RWPE1 (cell line): Measurements from ENCODE around the gene PMPCA.

Experiments used
- CTCF ChIA-PET: fragments of 350-600 bp; sonication (Branson Sonifier 250); formaldehyde crosslinking; extraction: SDS; loops from one replicate; lab custom pipeline; 2021; lab: Yijun Ruan, JAX
- POLR2A ChIA-PET: fragments of 400-600 bp; formaldehyde crosslinking; extraction: SDS; loops from one replicate; lab custom pipeline; 2020; ENCODE audit warnings: antibody characterized with exemption; ENCODE audit not compliant: low non-redundant PET; lab: Yijun Ruan, JAX
- DNase-seq: peaks from one replicate; pipeline ENCODE4 v3.0.0; 2012; ENCODE audit warnings: low spot score
- H3K27ac ChIP-seq: fragments of 450-650 bp; 2 replicates; pipeline ENCODE4 v1.5.1; 2017
- TF ChIP-seq, protein P1 (sequence below): fragments of 450-650 bp; conservative IDR thresholded peaks from 2 replicates; pipeline ENCODE4 v1.5.1; 2017; ENCODE audit warnings: low read depth, mild to moderate bottlenecking

Gene PMPCA

GRCh38 chr9:136429683-136430491 is 19.4 kb downstream of the PMPCA start:
- no peak for DNase-seq
- peak overlapping the region; percentile 39 for H3K27ac ChIP-seq
- TF ChIP-seq, protein P1, sequence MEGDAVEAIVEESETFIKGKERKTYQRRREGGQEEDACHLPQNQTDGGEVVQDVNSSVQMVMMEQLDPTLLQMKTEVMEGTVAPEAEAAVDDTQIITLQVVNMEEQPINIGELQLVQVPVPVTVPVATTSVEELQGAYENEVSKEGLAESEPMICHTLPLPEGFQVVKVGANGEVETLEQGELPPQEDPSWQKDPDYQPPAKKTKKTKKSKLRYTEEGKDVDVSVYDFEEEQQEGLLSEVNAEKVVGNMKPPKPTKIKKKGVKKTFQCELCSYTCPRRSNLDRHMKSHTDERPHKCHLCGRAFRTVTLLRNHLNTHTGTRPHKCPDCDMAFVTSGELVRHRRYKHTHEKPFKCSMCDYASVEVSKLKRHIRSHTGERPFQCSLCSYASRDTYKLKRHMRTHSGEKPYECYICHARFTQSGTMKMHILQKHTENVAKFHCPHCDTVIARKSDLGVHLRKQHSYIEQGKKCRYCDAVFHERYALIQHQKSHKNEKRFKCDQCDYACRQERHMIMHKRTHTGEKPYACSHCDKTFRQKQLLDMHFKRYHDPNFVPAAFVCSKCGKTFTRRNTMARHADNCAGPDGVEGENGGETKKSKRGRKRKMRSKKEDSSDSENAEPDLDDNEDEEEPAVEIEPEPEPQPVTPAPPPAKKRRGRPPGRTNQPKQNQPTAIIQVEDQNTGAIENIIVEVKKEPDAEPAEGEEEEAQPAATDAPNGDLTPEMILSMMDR = no peak
- POLR2A ChIA-PET = no interaction called here
- CTCF ChIA-PET = interaction anchor here (0.6 kb wide), 2 partner anchors 13 to 51 kb away, joined by 3 read pairs; no protein-coding TSS in a partner anchor

- peak overlapping the region; percentile 39 for H3K27ac ChIP-seq
- TF ChIP-seq, protein P1 = no peak
- DNase-seq = no peak
- POLR2A ChIA-PET = no interaction called here
- CTCF ChIA-PET = interaction anchor here (0.6 kb wide), 2 partner anchors 12 to 50 kb away, joined by 3 read pairs; no protein-coding TSS in a partner anchor
These were observed 20.3 kb downstream of the PMPCA start for GRCh38 chr9:136430588-136431234.

GRCh38 chr9:136431782-136432350 is 21.4 kb downstream of the PMPCA start:
- CTCF ChIA-PET = no interaction called here
- TF ChIP-seq, protein P1 = no peak
- no peak overlapping the region for H3K27ac ChIP-seq
- POLR2A ChIA-PET = no interaction called here
- no peak for DNase-seq

GRCh38 chr9:136432591-136432990 is 22.1 kb downstream of the PMPCA start:
- no peak overlapping the region for H3K27ac ChIP-seq
- ChIA-PET POLR2A (no interaction called here), CTCF (no interaction called here)
- no peak for DNase-seq
- TF ChIP-seq, protein P1 = no peak

DNA sequence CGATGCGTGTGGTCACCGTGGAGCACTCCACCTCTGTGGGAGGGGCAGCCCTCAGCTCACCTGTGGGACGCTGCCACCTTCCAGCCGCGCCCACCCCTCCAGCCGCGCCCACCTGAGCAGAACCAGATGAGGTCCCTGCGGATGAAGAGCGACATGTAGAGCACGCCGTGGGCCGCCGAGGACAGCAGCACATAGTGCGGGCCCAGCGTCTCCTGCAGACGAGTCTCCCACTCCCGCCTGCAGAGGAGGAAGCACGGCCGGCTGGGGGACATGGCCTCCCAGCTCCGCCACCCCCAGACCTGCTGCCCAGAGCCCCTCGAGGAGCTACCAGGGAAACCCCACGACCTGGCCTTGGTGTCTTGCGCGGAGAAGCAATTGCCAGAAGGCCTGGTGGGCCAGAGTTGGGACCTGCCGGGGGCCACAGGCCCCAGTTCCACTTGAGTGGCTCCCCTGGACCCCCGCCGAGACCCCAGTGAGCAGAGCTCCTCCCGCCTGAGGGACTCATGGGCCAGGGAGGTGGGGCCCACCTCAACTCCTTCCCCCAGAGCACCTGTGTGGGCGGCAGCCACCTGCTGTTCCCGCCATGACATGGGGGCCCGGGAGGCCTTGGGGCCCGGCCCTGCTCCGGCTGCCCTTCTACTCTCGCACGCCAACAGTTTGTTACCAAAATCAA is 22.7 kb downstream of the PMPCA start:
- H3K27ac ChIP-seq = peak overlapping the region; percentile 2; the same call in 1 of the 2 replicates
- TF ChIP-seq, protein P1 = no peak
- no peak for DNase-seq
- POLR2A ChIA-PET = no interaction called here
- CTCF ChIA-PET = no interaction called here
